Measurements from ENCODE around the gene DOCK6. TPM values are rescaled to one million over a fixed set of nuclear protein-coding genes. Genes with fewer than 3 reads are reported as not detected.
"Not testable (repeated sequence)": the region's sequence is repeated elsewhere in the genome, so short reads cannot be mapped to it uniquely, and the experiment has no call there.

Gene DOCK6
- polyA plus RNA-seq, 1 donor, result 45.9 TPM

- peak; percentile 58 for DNase-seq
Observed at GRCh38 chr19:11194656-11195558, 67.4 kb downstream of the DOCK6 start.

GRCh38 chr19:11194173-11194572 lies 68.2 kb downstream of the DOCK6 start:
- no peak for DNase-seq

GRCh38 chr19:11192957-11193939 lies 69.1 kb downstream of the DOCK6 start:
- DNase-seq, result no peak

GRCh38 chr19:11191934-11192333 lies 70.4 kb downstream of the DOCK6 start:
- no peak for DNase-seq

GRCh38 chr19:11191273-11191755 lies 71.0 kb downstream of the DOCK6 start:
- DNase-seq, result peak; percentile 63

GRCh38 chr19:11190501-11190900 lies 71.8 kb downstream of the DOCK6 start:
- no peak for DNase-seq

- DNase-seq, result no peak
Observed at GRCh38 chr19:11187441-11187840, 74.9 kb downstream of the DOCK6 start.

GRCh38 chr19:11182994-11183393 lies 79.3 kb downstream of the DOCK6 start:
- DNase-seq, result no peak

- no peak for DNase-seq
Observed at GRCh38 chr19:11181488-11181887, 80.8 kb downstream of the DOCK6 start.

GRCh38 chr19:11180975-11181374 lies 81.3 kb downstream of the DOCK6 start:
- DNase-seq, result not testable (repeated sequence)

- DNase-seq, result no peak
Observed at GRCh38 chr19:11180346-11180745, 82.0 kb downstream of the DOCK6 start.

GRCh38 chr19:11179716-11180297 lies 82.5 kb downstream of the DOCK6 start:
- DNase-seq, result no peak

- not testable (repeated sequence) for DNase-seq
Observed at GRCh38 chr19:11179145-11179465, 83.2 kb downstream of the DOCK6 start.

- no peak for DNase-seq
Observed at GRCh38 chr19:11177592-11177991, 84.7 kb downstream of the DOCK6 start.

- no peak for DNase-seq
Observed at GRCh38 chr19:11176466-11177193, 85.7 kb downstream of the DOCK6 start.

- DNase-seq, result no peak
Observed at GRCh38 chr19:11175920-11176319, 86.4 kb downstream of the DOCK6 start.

- DNase-seq, result no peak
Observed at GRCh38 chr19:11174336-11174735, 88.0 kb downstream of the DOCK6 start.

GRCh38 chr19:11173516-11174155 lies 88.7 kb downstream of the DOCK6 start:
- DNase-seq, result no peak

- no peak for DNase-seq
Observed at GRCh38 chr19:11172576-11172975, 89.7 kb downstream of the DOCK6 start.

GRCh38 chr19:11171144-11171543 lies 91.2 kb downstream of the DOCK6 start:
- no peak for DNase-seq

- DNase-seq, result no peak
Observed at GRCh38 chr19:11169896-11170678, 92.2 kb downstream of the DOCK6 start.

Data from hindlimb muscle (tissue), 1 donor.